Measurements from ENCODE around the gene PRTG. TPM values are rescaled to one million over a fixed set of nuclear protein-coding genes. Genes with fewer than 3 reads are reported as not detected.

Gene PRTG
- total and polyA plus RNA-seq, 12 donors, result 0.29 to 1.9 (median 0.86) TPM

DNA sequence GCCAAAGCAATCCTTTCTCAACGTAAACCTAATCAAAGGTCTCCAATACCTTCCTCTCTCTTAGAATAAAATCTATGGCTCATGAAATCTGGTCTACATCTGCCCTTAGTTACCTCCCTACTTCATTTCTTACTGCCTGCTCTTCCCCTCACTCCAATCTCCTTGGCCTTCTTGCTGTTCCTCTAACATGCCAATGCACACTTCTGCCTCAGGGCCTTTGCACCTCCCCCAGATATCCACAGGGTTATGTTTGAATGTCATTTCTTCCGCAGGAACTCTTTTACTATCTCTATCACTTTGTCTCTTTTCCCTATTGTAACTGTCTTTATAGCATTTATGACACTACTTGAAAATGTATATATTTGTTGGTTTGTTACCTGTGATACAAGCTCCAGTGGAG, 110.5 kb downstream of the PRTG start:
- DNase-seq (no peak), ATAC-seq (no peak)
- H3K36me3 ChIP-seq, result peaks cover 0 to 67% (median 0%) of the 10 kb centered on the region in 9 donors
- 96 to 97% methylated on average over 2 of the region's 2 CpGs for WGBS, 2 donors
- TF ChIP-seq, protein P1, sequence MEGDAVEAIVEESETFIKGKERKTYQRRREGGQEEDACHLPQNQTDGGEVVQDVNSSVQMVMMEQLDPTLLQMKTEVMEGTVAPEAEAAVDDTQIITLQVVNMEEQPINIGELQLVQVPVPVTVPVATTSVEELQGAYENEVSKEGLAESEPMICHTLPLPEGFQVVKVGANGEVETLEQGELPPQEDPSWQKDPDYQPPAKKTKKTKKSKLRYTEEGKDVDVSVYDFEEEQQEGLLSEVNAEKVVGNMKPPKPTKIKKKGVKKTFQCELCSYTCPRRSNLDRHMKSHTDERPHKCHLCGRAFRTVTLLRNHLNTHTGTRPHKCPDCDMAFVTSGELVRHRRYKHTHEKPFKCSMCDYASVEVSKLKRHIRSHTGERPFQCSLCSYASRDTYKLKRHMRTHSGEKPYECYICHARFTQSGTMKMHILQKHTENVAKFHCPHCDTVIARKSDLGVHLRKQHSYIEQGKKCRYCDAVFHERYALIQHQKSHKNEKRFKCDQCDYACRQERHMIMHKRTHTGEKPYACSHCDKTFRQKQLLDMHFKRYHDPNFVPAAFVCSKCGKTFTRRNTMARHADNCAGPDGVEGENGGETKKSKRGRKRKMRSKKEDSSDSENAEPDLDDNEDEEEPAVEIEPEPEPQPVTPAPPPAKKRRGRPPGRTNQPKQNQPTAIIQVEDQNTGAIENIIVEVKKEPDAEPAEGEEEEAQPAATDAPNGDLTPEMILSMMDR (IDR thresholded peaks at IDR 0.05), result no peak
- no peaks in the 10 kb centered on the region for H3K27me3 ChIP-seq
- intact Hi-C loops (cut with DNase I), result loop anchor here in 2 of 10 donors (10.0 kb wide), 2 partner anchors 118 to 418 kb away; no protein-coding TSS in a partner anchor
- H3K9me3 ChIP-seq, result no peaks in the 10 kb centered on the region
- no peaks in the 10 kb centered on the region for H3K4me1 ChIP-seq
- H3K27ac ChIP-seq, result no peak overlapping the region
- no peak overlapping the region for H3K4me3 ChIP-seq

- WGBS, 2 donors, result 61 to 63% methylated on average over 3 of the region's 3 CpGs
- ATAC-seq (no peak), DNase-seq (no peak)
- Histone ChIP-seq H3K36me3 (peaks cover 0 to 58% (median 0%) of the 10 kb centered on the region in 9 donors), H3K27me3 (no peaks in the 10 kb centered on the region), H3K27ac (no peak overlapping the region), H3K9me3 (no peaks in the 10 kb centered on the region), H3K4me1 (no peaks in the 10 kb centered on the region), H3K4me3 (no peak overlapping the region)
- TF ChIP-seq, protein P1 (IDR thresholded peaks at IDR 0.05), result no peak
- intact Hi-C loops (cut with DNase I), result loop anchor here in 2 of 10 donors (10.0 kb wide), 2 partner anchors 116 to 416 kb away; no protein-coding TSS in a partner anchor
Observed at GRCh38 chr15:55630858-55631257, 112.1 kb downstream of the PRTG start.

DNA sequence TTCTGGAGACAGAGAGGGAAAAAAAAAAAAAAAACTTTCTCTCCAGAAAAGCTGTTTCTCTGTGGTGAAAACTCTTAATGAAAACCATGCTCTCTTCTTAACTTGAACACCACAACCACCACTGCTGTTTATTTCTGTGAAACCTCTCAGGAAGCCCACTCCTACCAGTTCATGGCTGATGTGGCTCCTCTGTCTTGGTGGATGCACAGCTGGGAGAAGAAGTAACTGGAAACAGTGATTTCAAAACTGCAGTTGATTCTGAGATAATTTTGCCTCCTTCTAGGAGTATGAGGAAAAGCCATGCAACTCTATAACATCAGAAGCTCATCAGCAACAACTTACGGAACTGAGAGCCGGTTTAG, 114.6 kb downstream of the PRTG start:
- TF ChIP-seq, protein P1 (IDR thresholded peaks at IDR 0.05), result no peak
- no peak for DNase-seq
- no peak overlapping the region for H3K27ac ChIP-seq
- H3K36me3 ChIP-seq, result peaks cover 0 to 55% (median 0%) of the 10 kb centered on the region in 9 donors
- H3K27me3 ChIP-seq, result no peaks in the 10 kb centered on the region
- 94 to 98% methylated on average over 2 of the region's 2 CpGs for WGBS, 2 donors
- H3K4me3 ChIP-seq, result no peak overlapping the region
- ATAC-seq, result no peak
- H3K4me1 ChIP-seq, result no peaks in the 10 kb centered on the region
- H3K9me3 ChIP-seq, result no peaks in the 10 kb centered on the region
- intact Hi-C loops (cut with DNase I), result no loop called here

- Histone ChIP-seq H3K4me1 (no peaks in the 10 kb centered on the region), H3K4me3 (no peak overlapping the region), H3K9me3 (no peaks in the 10 kb centered on the region), H3K27me3 (no peaks in the 10 kb centered on the region), H3K36me3 (peaks cover 0 to 50% (median 0%) of the 10 kb centered on the region in 9 donors), H3K27ac (no peak overlapping the region)
- intact Hi-C loops (cut with DNase I), result no loop called here
- peak in 1 of 8 donors; percentile 45 for ATAC-seq
- no peak for DNase-seq
- 87 to 91% methylated on average over 7 of the region's 7 CpGs for whole genome bisulfite sequencing, 2 donors
- TF ChIP-seq, protein P1 (IDR thresholded peaks at IDR 0.05), result no peak
Observed at GRCh38 chr15:55627730-55628368, 115.1 kb downstream of the PRTG start.
